GM12878 (cell line): ENCODE measurements around the gene PPP1R26. TPM values are rescaled to one million over a fixed set of nuclear protein-coding genes. Genes with fewer than 3 reads are reported as not detected.

Source experiments
- ATAC-seq: fragments of 200-7000 bp; cut with Tn5 transposase; 3 replicates; pipeline ENCODE4 v1.9.1; 2020; ENCODE audit warnings: mild to moderate bottlenecking, moderate library complexity
- BruUV-seq: library from RNA; stranded (reverse); fragments of 400-500 nt; replicated peaks from 2 replicates; lab custom pipeline; 2021; lab: Mats Ljungman, UMichigan
- CTCF ChIA-PET: fragments of 300-600 bp; sonication (Branson Sonifier 250); formaldehyde crosslinking; extraction: SDS; loops from one replicate; lab custom pipeline; 2021; ENCODE audit warnings: inconsistent platforms; lab: Yijun Ruan, JAX
- POLR2A ChIA-PET: fragments of 350-600 bp; formaldehyde crosslinking; extraction: SDS; loops from one replicate; lab custom pipeline; 2021; ENCODE audit warnings: inconsistent platforms; lab: Charles Lee
- RAD21 ChIA-PET: fragments of 300-600 bp; sonication (Branson Sonifier 250); formaldehyde crosslinking; loops from one replicate; lab custom pipeline; 2023; ENCODE audit warnings: antibody characterized with exemption; ENCODE audit not compliant: unreplicated experiment; lab: Charles Lee
- SMC1A ChIA-PET: fragments of 300-600 bp; sonication (Branson Sonifier 250); formaldehyde crosslinking; loops from one replicate; lab custom pipeline; 2023; ENCODE audit not compliant: unreplicated experiment, uncharacterized antibody; lab: Charles Lee
- DNase-seq: peaks from one replicate; pipeline ENCODE4 v3.0.0-alpha.2; 2011; ENCODE audit warnings: low read depth, low spot score
- FAIRE-seq: peaks from 3 replicates; lab custom pipeline; 2011; peaks lifted over from hg19 to GRCh38; lab: Jason Lieb, UNC
- H2AFZ ChIP-seq: 2 replicates; pipeline ENCODE4 v1.6.0; 2011; ENCODE audit warnings: low read depth, low read length, control low read depth; ENCODE audit not compliant: control insufficient read depth
- H3K27ac ChIP-seq: 2 replicates; pipeline ENCODE4 v1.5.1; 2011; ENCODE audit warnings: control low read depth; ENCODE audit not compliant: control insufficient read depth, insufficient read depth
- H3K27me3 ChIP-seq, 2 experiments: replicated peaks in 1 of 2; 2 replicates each; pipeline versions ENCODE4 v1.6.0 to v1.6.1; 2011; ENCODE audit warnings: low read length in 1 of 2; ENCODE audit not compliant: control insufficient read depth in 2 of 2, insufficient read depth in 2 of 2
- H3K36me3 ChIP-seq, 2 experiments: 2 replicates each; pipeline ENCODE4 v1.5.1; 2011; ENCODE audit warnings: low read length in 1 of 2; ENCODE audit not compliant: control insufficient read depth in 2 of 2, insufficient read depth in 2 of 2
- H3K4me1 ChIP-seq: 2 replicates; pipeline ENCODE4 v1.6.1; 2011; ENCODE audit warnings: mild to moderate bottlenecking, low read length, moderate library complexity, mixed read lengths; ENCODE audit not compliant: control insufficient read depth, insufficient read depth
- H3K4me2 ChIP-seq: 2 replicates; pipeline ENCODE4 v1.6.0; 2011; ENCODE audit warnings: control low read depth; ENCODE audit not compliant: control insufficient read depth, insufficient read depth
- H3K4me3 ChIP-seq: fragments of 200-600 bp; sonication (generic); 2 replicates; pipeline ENCODE4 v1.5.1; 2016
- H3K79me2 ChIP-seq: 2 replicates; pipeline ENCODE4 v1.6.0; 2011; ENCODE audit warnings: low read length; ENCODE audit not compliant: control insufficient read depth, insufficient read depth
- H3K9ac ChIP-seq: 2 replicates; pipeline ENCODE4 v1.8.0; 2011; ENCODE audit warnings: low read length, control low read depth, mixed read lengths; ENCODE audit not compliant: control insufficient read depth, insufficient read depth
- H3K9me3 ChIP-seq: replicated peaks from 3 replicates; pipeline ENCODE4 v1.5.1; 2011; ENCODE audit warnings: mild to moderate bottlenecking, low read length; ENCODE audit not compliant: control insufficient read depth, insufficient read depth
- H4K20me1 ChIP-seq: 2 replicates; pipeline ENCODE4 v1.6.0; 2011; ENCODE audit not compliant: control insufficient read depth, insufficient read depth
- NR2F1 ChIP-seq: fragments of 450-650 bp; conservative IDR thresholded peaks from 2 replicates; pipeline ENCODE4 v1.6.1; 2017; ENCODE audit warnings: mild to moderate bottlenecking
- PKNOX1 ChIP-seq: fragments of 450-650 bp; IDR thresholded peaks from 2 replicates; pipeline ENCODE4 v1.6.1; 2016; ENCODE audit warnings: mild to moderate bottlenecking
- POU2F2 ChIP-seq: IDR thresholded peaks from 3 replicates; pipeline ENCODE4 v1.6.1; 2011; ENCODE audit warnings: low read depth, mild to moderate bottlenecking, low read length, borderline replicate concordance
- USF1 ChIP-seq: IDR thresholded peaks from 2 replicates; pipeline ENCODE4 v1.6.1; 2011; ENCODE audit warnings: borderline replicate concordance, low read depth, mild to moderate bottlenecking, moderate library complexity, mixed read lengths, low read length; ENCODE audit not compliant: insufficient read depth; ENCODE audit errors: extremely low read length
- WGBS: methylation state at CpG from one replicate; pipeline ENCODE4 v1.1.6; 2016; ENCODE audit warnings: low lambda C conversion rate; ENCODE audit not compliant: insufficient replicate concordance, insufficient coverage; ENCODE audit errors: missing lambda C conversion rate; 5-methylcytosine and 5-hydroxymethylcytosine counted together
- in situ Hi-C: fragments of 300-500 bp; cut with MboI; formaldehyde crosslinking; loops from 9 replicates; pipeline ENCODE4 v1.14.3; 2018; ENCODE audit warnings: mixed read lengths
- intact Hi-C: fragments of 100-400 bp; cut with micrococcal nuclease; formaldehyde crosslinking; loops from one replicate; pipeline ENCODE4 v1.14.2; 2022; ENCODE audit not compliant: unreplicated experiment
- polyA plus RNA-seq, 11 experiments: library from polyadenylated mRNA; depleted of rRNA in 4 of 11; unstranded in 6 of 11; stranded (reverse) in 5 of 11; fragments of >200 nt; fragmentation: Nextera tagmentation in 4 of 11; fragmentation: Illumina TruSeq in 1 of 11; extraction: Ambion mirVana in 4 of 11; extraction: Trizol in 1 of 11; gene quantifications; 1 replicate in 1 of 11; 2 replicates in 10 of 11; pipeline versions ENCODE4 v1.2.1 to v1.2.3, GENCODE V29; 2011 to 2016; ENCODE audit warnings: inconsistent platforms in 2 of 11, missing spikeins in 2 of 11, low read depth in 1 of 11
- total RNA-seq, 4 experiments: library from RNA; depleted of rRNA in 3 of 4; stranded (reverse); fragments of >200 nt in 3 of 4; fragmentation: Illumina TruSeq in 1 of 4; extraction: Trizol in 1 of 4; gene quantifications; 2 replicates each; pipeline versions ENCODE4 v1.2.1 to v1.2.3, GENCODE V29; 2013 to 2021
- TF ChIP-seq, protein P1 (sequence below), 3 experiments: IDR thresholded peaks in 2 of 3; conservative IDR thresholded peaks in 1 of 3; 2 replicates each; pipeline ENCODE4 v1.5.1; 2011; ENCODE audit warnings: low read depth in 3 of 3, low read length in 3 of 3, mild to moderate bottlenecking in 3 of 3, control low read depth in 2 of 3, moderate library complexity in 2 of 3, inconsistent platforms in 1 of 3, mixed read lengths in 1 of 3; ENCODE audit not compliant: control insufficient read depth in 2 of 3, insufficient read depth in 1 of 3; ENCODE audit errors: extremely low read depth in 1 of 3

The PPP1R26 gene
- total and polyA plus RNA-seq, 10 of the 15 experiments (the other 5 are each of a cell fraction or from before 2014, with no cell fraction given): 0.02 to 1.9 (median 0.18) TPM

DNA sequence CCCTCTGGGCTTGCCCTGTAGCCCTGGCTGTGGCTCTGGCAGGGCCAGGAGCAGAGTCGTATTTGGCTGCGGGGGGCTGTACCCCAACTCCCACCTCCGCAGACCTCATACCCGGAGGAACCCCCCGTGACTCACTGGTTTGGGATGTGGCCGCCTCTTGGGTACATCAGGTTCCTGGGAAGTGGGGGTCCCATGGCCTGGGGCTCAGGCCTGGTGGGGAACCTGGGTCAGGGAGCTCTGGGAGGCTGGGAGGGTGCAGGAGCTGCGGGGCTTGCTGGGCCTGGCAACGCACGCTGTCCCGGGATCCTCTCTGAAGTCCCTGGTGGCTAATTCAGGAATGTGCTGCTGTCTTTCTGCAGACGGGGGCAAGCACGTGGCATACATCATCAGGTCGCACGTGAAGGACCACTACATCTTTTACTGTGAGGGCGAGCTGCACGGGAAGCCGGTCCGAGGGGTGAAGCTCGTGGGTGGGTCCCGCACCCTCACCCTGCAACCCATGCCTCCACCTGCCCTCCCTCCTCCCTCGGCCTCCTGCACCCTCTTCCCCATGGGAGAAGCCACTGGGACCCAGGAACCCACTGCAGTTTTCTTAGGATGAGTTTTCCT lies 44.0 kb downstream of the PPP1R26 start:
- H3K36me3 ChIP-seq: no peaks in the 10 kb centered on the region
- SMC1A ChIA-PET: no interaction called here
- BruUV-seq: no TSS peak
- ATAC-seq (no peak), DNase-seq (no peak), FAIRE-seq (no peak)
- no peak overlapping the region for H2AFZ ChIP-seq
- TF ChIP-seq PKNOX1: no peak
- no peak for TF ChIP-seq NR2F1
- no peak for TF ChIP-seq USF1
- no peak for TF ChIP-seq POU2F2
- TF ChIP-seq, protein P1, sequence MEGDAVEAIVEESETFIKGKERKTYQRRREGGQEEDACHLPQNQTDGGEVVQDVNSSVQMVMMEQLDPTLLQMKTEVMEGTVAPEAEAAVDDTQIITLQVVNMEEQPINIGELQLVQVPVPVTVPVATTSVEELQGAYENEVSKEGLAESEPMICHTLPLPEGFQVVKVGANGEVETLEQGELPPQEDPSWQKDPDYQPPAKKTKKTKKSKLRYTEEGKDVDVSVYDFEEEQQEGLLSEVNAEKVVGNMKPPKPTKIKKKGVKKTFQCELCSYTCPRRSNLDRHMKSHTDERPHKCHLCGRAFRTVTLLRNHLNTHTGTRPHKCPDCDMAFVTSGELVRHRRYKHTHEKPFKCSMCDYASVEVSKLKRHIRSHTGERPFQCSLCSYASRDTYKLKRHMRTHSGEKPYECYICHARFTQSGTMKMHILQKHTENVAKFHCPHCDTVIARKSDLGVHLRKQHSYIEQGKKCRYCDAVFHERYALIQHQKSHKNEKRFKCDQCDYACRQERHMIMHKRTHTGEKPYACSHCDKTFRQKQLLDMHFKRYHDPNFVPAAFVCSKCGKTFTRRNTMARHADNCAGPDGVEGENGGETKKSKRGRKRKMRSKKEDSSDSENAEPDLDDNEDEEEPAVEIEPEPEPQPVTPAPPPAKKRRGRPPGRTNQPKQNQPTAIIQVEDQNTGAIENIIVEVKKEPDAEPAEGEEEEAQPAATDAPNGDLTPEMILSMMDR (IDR thresholded peaks at IDR 0.05 in 2 of 3, conservative IDR thresholded peaks at IDR 0.05 in 1 of 3; ENCODE audit: control insufficient read depth in 2 of 3, extremely low read depth in 1 of 3, insufficient read depth in 1 of 3, low read depth in 3 of 3, low read length in 3 of 3): no peak
- H3K79me2 ChIP-seq: no peaks in the 10 kb centered on the region
- POLR2A ChIA-PET: interaction anchor here (0.6 kb wide), 1 partner anchor 335 kb away, joined by 8 read pairs; no protein-coding TSS in a partner anchor
- H3K4me2 ChIP-seq: no peak overlapping the region
- in situ Hi-C loops: no loop called here
- H3K27ac ChIP-seq: no peak overlapping the region
- no peaks in the 10 kb centered on the region for H3K9me3 ChIP-seq
- 18% methylated on average over 16 of the region's 21 CpGs for WGBS
- no peak overlapping the region for H3K9ac ChIP-seq
- no peak overlapping the region for H3K4me3 ChIP-seq
- intact Hi-C loops: no loop called here
- CTCF ChIA-PET: no interaction called here
- no peaks in the 10 kb centered on the region for H3K4me1 ChIP-seq
- no peaks in the 10 kb centered on the region for H4K20me1 ChIP-seq
- RAD21 ChIA-PET: no interaction called here
- H3K27me3 ChIP-seq: no peaks in the 10 kb centered on the region
